Ishikawa (cell line): Measurements from ENCODE around the gene NSL1.

Source experiments
- CEBPB ChIP-seq: IDR thresholded peaks from 2 replicates; pipeline ENCODE4 v1.6.1; 2012
- EP300 ChIP-seq: IDR thresholded peaks from 2 replicates; pipeline ENCODE4 v1.6.1; 2012; ENCODE audit warnings: borderline replicate concordance
- NFIC ChIP-seq: IDR thresholded peaks from 2 replicates; pipeline ENCODE4 v1.6.1; 2012
- TAF1 ChIP-seq: IDR thresholded peaks from 2 replicates; pipeline ENCODE4 v1.6.1; 2012; ENCODE audit warnings: low read depth, mild to moderate bottlenecking
- TEAD4 ChIP-seq: IDR thresholded peaks from 2 replicates; pipeline ENCODE4 v1.6.1; 2012

- TF ChIP-seq TAF1 (no peak), NFIC (no peak), EP300 (no peak), CEBPB (no peak), TEAD4 (no peak)
Measured at GRCh38 chr1:212689758-212690529, 101.6 kb downstream of the NSL1 start.
